Ovary (tissue), 9 donors: Measurements from ENCODE around the gene ABCA6. TPM values are rescaled to one million over a fixed set of nuclear protein-coding genes. Genes with fewer than 3 reads are reported as not detected.

ENCODE experiments used
- DNase-seq, 5 donors: peaks; one replicate each; pipeline ENCODE4 v3.0.0-alpha.2; 2019 to 2020
- H3K27ac ChIP-seq, 2 donors: fragments of 200-600 bp; one replicate each; pipeline versions ENCODE4 v1.5.1 to v1.8.0; 2019 to 2022
- H3K27me3 ChIP-seq: fragments of 200-600 bp; one replicate; pipeline ENCODE4 v1.8.0; 2022
- H3K36me3 ChIP-seq: fragments of 200-600 bp; sonication (generic); one replicate; pipeline ENCODE4 v1.5.1; 2019
- H3K4me1 ChIP-seq: one replicate; pipeline ENCODE4 v1.8.1; 2013; ENCODE audit warnings: mild to moderate bottlenecking, moderate library complexity; ENCODE audit not compliant: insufficient read depth
- H3K4me3 ChIP-seq: fragments of 200-600 bp; sonication (generic); one replicate; pipeline ENCODE4 v1.5.1; 2017
- H3K9me3 ChIP-seq, 2 donors: fragments of 200-600 bp in 1 of 2; sonication (generic) in 1 of 2; one replicate each; pipeline versions ENCODE4 v1.5.1 to v1.8.1; 2013 to 2019; ENCODE audit warnings: mild to moderate bottlenecking in 1 of 2, moderate library complexity in 1 of 2
- EP300 ChIP-seq: sonication (generic); formaldehyde crosslinking; IDR thresholded peaks from one replicate; pipeline ENCODE4 v1.6.1; 2017; ENCODE audit warnings: antibody characterized with exemption
- POLR2A ChIP-seq: fragments of 450-650 bp; IDR thresholded peaks from one replicate; pipeline ENCODE4 v1.6.1; 2017; ENCODE audit warnings: antibody characterized with exemption, mild to moderate bottlenecking, moderate library complexity
- WGBS, 3 donors: extraction: QIAGEN DNeasy Blood & Tissue Kit in 1 of 3; methylation state at CpG; one replicate each; pipeline versions ENCODE4 v1.1.5 to v1.1.7; 2013 to 2017; 5-methylcytosine and 5-hydroxymethylcytosine counted together
- intact Hi-C, 4 donors: fragments of 100-400 bp; cut with DNase I; formaldehyde crosslinking; loops; one replicate each; pipeline versions ENCODE4 v1.11.0 to v1.15.1; 2022 to 2023
- polyA plus RNA-seq, 2 donors: library from polyadenylated mRNA; stranded (reverse); fragments of 200-250 nt in 1 of 2; fragments of 350-450 nt in 1 of 2; fragmentation: Illumina TruSeq in 1 of 2; extraction: RNeasy Lipid Tissue Mini Kit (QIAGEN cat#74804) in 1 of 2; gene quantifications; one replicate each; pipeline ENCODE4 v1.2.3, GENCODE V29; 2013 to 2014
- total RNA-seq, 7 donors: library from RNA; depleted of rRNA in 2 of 7; stranded (reverse); fragments of >200 nt in 2 of 7; fragmentation: NEBNext Ultra II Directional in 3 of 7; extraction: Animal tissue kit (Norgen Biotek cat#: 25700) in 3 of 7; gene quantifications; one replicate each; pipeline versions ENCODE4 v1.1.0 to v1.2.4, GENCODE V29; 2016 to 2023
- TF ChIP-seq, protein P1 (sequence below), 3 donors: fragments of 450-650 bp in 2 of 3; fragments of 200-600 bp in 1 of 3; IDR thresholded peaks; one replicate each; pipeline versions ENCODE4 v1.5.1 to v1.8.0; 2016 to 2022; ENCODE audit warnings: antibody characterized with exemption in 3 of 3, mild to moderate bottlenecking in 1 of 3
- donor health status: DM: no; HTN: no; CAD: no; lungs with moderate emphysema.
- donor health status: DM: no; HTN: no; CAD: no.
- donor health status: Bipolar disorder and iron deficiency.
- donor health status: DM: yes; HTN: yes; CAD: no.
- donor health status: DM: no; HTN: no; CAD: no.
- donor health status: DM: yes; HTN: yes; CAD: no.

The ABCA6 gene
- total and polyA plus RNA-seq, 9 donors, result 27.9 to 249 (median 38.1) TPM

GRCh38 chr17:69117855-69118784 lies 23.6 kb downstream of the ABCA6 start:
- WGBS, 3 donors, result 23 to 31% (median 24%) methylated on average over 2 of the region's 2 CpGs
- H3K4me1 ChIP-seq, result peaks cover 2% of the 10 kb centered on the region
- no peak overlapping the region for H3K27ac ChIP-seq
- H3K36me3 ChIP-seq, result no peaks in the 10 kb centered on the region
- DNase-seq, result no peak
- no peaks in the 10 kb centered on the region for H3K9me3 ChIP-seq
- H3K4me3 ChIP-seq, result no peak overlapping the region
- intact Hi-C loops, result no loop called here
- TF ChIP-seq POLR2A (no peak), EP300 (no peak)
- TF ChIP-seq, protein P1, sequence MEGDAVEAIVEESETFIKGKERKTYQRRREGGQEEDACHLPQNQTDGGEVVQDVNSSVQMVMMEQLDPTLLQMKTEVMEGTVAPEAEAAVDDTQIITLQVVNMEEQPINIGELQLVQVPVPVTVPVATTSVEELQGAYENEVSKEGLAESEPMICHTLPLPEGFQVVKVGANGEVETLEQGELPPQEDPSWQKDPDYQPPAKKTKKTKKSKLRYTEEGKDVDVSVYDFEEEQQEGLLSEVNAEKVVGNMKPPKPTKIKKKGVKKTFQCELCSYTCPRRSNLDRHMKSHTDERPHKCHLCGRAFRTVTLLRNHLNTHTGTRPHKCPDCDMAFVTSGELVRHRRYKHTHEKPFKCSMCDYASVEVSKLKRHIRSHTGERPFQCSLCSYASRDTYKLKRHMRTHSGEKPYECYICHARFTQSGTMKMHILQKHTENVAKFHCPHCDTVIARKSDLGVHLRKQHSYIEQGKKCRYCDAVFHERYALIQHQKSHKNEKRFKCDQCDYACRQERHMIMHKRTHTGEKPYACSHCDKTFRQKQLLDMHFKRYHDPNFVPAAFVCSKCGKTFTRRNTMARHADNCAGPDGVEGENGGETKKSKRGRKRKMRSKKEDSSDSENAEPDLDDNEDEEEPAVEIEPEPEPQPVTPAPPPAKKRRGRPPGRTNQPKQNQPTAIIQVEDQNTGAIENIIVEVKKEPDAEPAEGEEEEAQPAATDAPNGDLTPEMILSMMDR (IDR thresholded peaks at IDR 0.05), result no peak
- no peaks in the 10 kb centered on the region for H3K27me3 ChIP-seq

DNA sequence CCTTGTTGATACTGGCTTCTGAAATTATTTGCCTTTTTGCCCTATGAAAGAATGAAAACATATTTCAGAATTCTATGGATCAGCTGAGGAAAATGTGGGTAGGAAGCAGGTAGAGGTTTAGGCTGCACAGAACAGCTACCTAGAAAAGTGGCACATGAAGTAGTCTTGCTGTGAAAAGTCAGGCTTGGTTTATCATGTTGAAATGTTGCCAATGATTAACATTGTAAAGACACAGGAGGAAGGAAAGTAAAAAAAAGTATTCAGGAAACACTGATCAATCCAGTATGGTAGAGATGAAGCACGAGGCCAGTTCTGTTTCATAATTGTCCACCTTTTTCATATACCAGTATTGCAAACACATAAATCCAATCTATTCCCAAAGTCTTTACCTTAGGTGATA lies 29.9 kb downstream of the ABCA6 start:
- 82 to 95% (median 88%) methylated on average over 1 of the region's 1 CpG for WGBS, 3 donors
- no peak overlapping the region for H3K4me3 ChIP-seq
- intact Hi-C loops, result no loop called here

GRCh38 chr17:69105907-69106730 lies 35.6 kb downstream of the ABCA6 start:
- Histone ChIP-seq H3K36me3 (no peaks in the 10 kb centered on the region), H3K4me3 (no peak overlapping the region), H3K27ac (no peak overlapping the region), H3K4me1 (no peaks in the 10 kb centered on the region), H3K9me3 (no peaks in the 10 kb centered on the region), H3K27me3 (no peaks in the 10 kb centered on the region)
- WGBS, 3 donors, result 87 to 89% (median 88%) methylated on average over 10 of the region's 10 CpGs
- intact Hi-C loops, result no loop called here
- DNase-seq, result no peak
- no peak for TF ChIP-seq EP300
- no peak for TF ChIP-seq POLR2A
- TF ChIP-seq, protein P1 (IDR thresholded peaks at IDR 0.05), result no peak

More for the DNA sequence above, 29.9 kb downstream of the ABCA6 start:
- TF ChIP-seq, protein P1 (IDR thresholded peaks at IDR 0.05), result no peak
- Histone ChIP-seq H3K27ac (no peak overlapping the region), H3K36me3 (no peaks in the 10 kb centered on the region), H3K9me3 (no peaks in the 10 kb centered on the region), H3K27me3 (no peaks in the 10 kb centered on the region), H3K4me1 (no peaks in the 10 kb centered on the region)
- no peak for DNase-seq

DNA sequence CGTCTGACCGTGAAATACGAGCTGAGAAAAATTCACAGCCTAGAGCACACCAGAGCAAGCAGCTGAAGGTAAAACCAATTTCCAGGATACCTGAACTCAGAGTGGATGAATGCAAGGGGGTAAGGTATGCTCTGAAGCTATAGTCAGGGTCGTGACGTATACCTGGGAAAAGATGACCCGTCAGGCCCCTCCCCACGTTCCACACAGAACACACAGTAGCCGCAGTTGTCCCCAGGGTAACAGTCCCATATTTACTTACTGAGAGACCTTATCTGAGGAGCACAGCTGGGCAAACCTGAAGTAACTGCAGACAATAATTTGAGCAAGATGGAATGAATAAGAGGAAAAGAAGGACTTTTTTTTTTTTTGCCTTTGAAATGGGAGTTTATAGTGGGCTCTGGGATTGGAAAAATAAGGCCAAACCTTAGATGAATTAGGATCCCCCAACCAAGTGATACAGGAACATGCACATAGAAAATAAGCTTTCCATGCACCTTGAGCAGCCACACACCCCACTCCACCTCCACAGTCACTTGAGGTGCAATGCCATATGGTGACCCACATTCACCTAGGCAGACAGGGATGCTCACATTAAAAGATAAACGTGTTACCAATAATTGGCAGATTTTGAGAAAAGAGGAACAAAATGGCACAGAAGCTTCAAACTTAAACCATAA lies 38.0 kb downstream of the ABCA6 start:
- no peak for DNase-seq
- Histone ChIP-seq H3K9me3 (no peaks in the 10 kb centered on the region), H3K36me3 (no peaks in the 10 kb centered on the region), H3K27ac (no peak overlapping the region), H3K4me1 (no peaks in the 10 kb centered on the region), H3K27me3 (no peaks in the 10 kb centered on the region), H3K4me3 (no peak overlapping the region)
- intact Hi-C loops, result no loop called here
- TF ChIP-seq EP300, result no peak
- no peak for TF ChIP-seq POLR2A
- TF ChIP-seq, protein P1 (IDR thresholded peaks at IDR 0.05), result no peak
- 90 to 91% (median 91%) methylated on average over 9 of the region's 9 CpGs for WGBS, 3 donors
